ENCODE measurements around the gene ZNF655.
"Not testable (repeated sequence)": the region's sequence is repeated elsewhere in the genome, so short reads cannot be mapped to it uniquely, and the experiment has no call there.

Gene ZNF655

GRCh38 chr7:99560834-99561736 is 2.6 kb downstream of the ZNF655 start:
- no peak for DNase-seq

GRCh38 chr7:99561737-99562051 is 3.3 kb downstream of the ZNF655 start:
- DNase-seq = no peak

- DNase-seq = no peak
Observed at GRCh38 chr7:99562114-99562784, 3.8 kb downstream of the ZNF655 start.

GRCh38 chr7:99562832-99563231 is 4.4 kb downstream of the ZNF655 start:
- DNase-seq = no peak

- no peak for DNase-seq
Observed at GRCh38 chr7:99563650-99564049, 5.2 kb downstream of the ZNF655 start.

- DNase-seq = not testable (repeated sequence)
Observed at GRCh38 chr7:99568770-99569169, 10.3 kb downstream of the ZNF655 start.

- DNase-seq = no peak
Observed at GRCh38 chr7:99571768-99572167, 13.3 kb downstream of the ZNF655 start.

GRCh38 chr7:99573257-99573656 is 14.8 kb downstream of the ZNF655 start:
- no peak for DNase-seq

GRCh38 chr7:99576251-99576650 is 17.8 kb downstream of the ZNF655 start:
- DNase-seq = no peak

GRCh38 chr7:99579281-99579955 is 21.0 kb downstream of the ZNF655 start:
- no peak for DNase-seq

- peak; percentile 64 for DNase-seq
Observed at GRCh38 chr7:99579956-99580777, 21.7 kb downstream of the ZNF655 start.

GRCh38 chr7:99580778-99581332 is 22.4 kb downstream of the ZNF655 start:
- DNase-seq = not testable (repeated sequence)

- no peak for DNase-seq
Observed at GRCh38 chr7:99588868-99589267, 30.4 kb downstream of the ZNF655 start.

- no peak for DNase-seq
Observed at GRCh38 chr7:99594948-99595745, 36.7 kb downstream of the ZNF655 start.

GRCh38 chr7:99596408-99596955 is 38.0 kb downstream of the ZNF655 start:
- DNase-seq = no peak

- DNase-seq = no peak
Observed at GRCh38 chr7:99597762-99598501, 39.5 kb downstream of the ZNF655 start, which contains the start of gene TMEM225B. TMEM225B (plus strand) TSS chr7:99598267; CDS start chr7:99604389, 6,122 bp downstream.

- no peak for DNase-seq
Observed at GRCh38 chr7:99599836-99600235, 41.4 kb downstream of the ZNF655 start.

GRCh38 chr7:99601656-99602310 is 43.3 kb downstream of the ZNF655 start:
- no peak for DNase-seq

GRCh38 chr7:99605527-99605926 is 47.1 kb downstream of the ZNF655 start:
- no peak for DNase-seq

GRCh38 chr7:99606531-99606930 is 48.1 kb downstream of the ZNF655 start:
- no peak for DNase-seq
